GM20000 (cell line): Measurements from ENCODE around the gene MAP3K7.

Experiments used
- DNase-seq: peaks from one replicate; pipeline ENCODE4 v3.0.0; 2012; ENCODE audit warnings: low spot score
- TF ChIP-seq, protein P1 (sequence below): IDR thresholded peaks from 2 replicates; pipeline ENCODE4 v1.5.1; 2012; ENCODE audit warnings: mild to moderate bottlenecking, control low read depth; ENCODE audit errors: extremely low read depth, missing control alignments

Gene MAP3K7

DNA sequence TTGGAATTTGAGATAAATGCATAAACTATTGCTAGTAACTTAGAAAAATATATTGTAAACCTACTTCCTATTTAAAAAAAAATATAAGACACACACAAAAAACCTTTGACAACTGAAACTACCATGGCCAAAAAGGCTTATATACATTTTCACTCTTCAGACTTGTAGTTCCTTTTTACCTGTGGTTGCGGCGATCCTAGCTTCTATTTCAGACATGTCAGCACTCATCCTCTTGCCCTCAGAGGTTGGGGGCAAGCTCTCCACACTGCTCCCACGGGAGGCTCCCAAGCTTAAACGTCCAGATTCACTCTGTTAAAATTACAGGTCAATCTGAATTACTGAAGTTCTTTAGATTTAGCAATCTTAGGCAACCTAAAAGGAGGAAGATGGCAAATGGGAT lies 39.8 kb downstream of the MAP3K7 start:
- TF ChIP-seq, protein P1, sequence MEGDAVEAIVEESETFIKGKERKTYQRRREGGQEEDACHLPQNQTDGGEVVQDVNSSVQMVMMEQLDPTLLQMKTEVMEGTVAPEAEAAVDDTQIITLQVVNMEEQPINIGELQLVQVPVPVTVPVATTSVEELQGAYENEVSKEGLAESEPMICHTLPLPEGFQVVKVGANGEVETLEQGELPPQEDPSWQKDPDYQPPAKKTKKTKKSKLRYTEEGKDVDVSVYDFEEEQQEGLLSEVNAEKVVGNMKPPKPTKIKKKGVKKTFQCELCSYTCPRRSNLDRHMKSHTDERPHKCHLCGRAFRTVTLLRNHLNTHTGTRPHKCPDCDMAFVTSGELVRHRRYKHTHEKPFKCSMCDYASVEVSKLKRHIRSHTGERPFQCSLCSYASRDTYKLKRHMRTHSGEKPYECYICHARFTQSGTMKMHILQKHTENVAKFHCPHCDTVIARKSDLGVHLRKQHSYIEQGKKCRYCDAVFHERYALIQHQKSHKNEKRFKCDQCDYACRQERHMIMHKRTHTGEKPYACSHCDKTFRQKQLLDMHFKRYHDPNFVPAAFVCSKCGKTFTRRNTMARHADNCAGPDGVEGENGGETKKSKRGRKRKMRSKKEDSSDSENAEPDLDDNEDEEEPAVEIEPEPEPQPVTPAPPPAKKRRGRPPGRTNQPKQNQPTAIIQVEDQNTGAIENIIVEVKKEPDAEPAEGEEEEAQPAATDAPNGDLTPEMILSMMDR = no peak
- no peak for DNase-seq

DNA sequence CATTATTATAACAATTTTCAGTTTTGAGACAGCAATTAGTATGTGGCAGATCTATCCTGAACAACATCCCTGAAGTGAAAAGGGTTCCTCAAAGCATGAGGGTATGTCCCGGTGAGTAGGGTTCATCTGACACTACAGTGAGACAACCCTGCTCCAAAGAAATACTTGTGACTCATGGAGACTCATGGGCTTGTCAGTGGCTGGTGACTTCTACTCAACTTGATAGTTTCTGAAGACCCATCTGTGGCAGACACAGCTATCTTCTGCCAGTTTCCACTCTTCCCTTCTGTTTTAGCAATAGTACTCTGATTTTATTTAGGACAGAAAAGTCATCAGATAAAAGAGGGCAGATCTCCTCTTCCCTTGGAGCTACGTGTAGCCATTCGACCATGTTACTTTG lies 41.4 kb downstream of the MAP3K7 start:
- TF ChIP-seq, protein P1 = no peak
- no peak for DNase-seq

DNA sequence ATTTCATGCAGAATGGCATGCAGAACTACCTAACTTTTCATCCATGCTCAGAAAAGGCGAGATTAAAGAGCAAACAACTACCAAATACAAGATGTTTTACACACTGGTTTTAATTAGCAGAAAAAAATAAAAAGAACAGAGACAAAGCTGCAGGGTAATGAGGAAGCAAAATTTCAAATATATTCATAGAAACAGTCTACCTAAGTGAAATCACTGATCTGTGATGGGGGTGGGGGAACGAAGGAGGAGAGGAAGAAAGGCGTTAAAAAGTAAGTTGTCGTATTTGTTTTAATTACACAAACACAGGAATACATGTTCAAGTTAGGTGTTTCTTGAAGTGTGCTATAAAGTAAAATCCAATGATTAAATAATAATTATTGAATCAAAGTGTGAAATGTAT lies 42.1 kb downstream of the MAP3K7 start:
- DNase-seq = no peak
- TF ChIP-seq, protein P1 = no peak

DNA sequence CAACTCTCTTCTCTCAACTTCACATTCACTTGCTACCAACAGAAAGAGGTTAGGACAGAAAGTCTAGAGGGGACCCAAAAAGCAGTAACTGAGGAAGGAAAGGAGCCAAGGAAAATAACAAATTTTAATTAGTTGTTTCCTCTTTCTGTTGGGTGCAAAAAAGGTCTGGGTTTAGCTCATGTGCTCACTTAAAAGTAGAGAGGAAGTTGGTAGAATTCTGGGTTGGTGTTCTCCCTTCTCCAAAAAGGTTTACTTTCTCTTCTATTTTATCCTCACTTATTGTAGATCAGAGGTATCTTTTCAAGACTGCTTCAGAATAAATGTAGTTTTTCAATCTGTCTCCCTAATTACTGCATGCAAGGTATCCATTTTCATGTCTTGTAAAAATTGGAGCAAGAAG lies 42.8 kb downstream of the MAP3K7 start:
- TF ChIP-seq, protein P1 = no peak
- no peak for DNase-seq

DNA sequence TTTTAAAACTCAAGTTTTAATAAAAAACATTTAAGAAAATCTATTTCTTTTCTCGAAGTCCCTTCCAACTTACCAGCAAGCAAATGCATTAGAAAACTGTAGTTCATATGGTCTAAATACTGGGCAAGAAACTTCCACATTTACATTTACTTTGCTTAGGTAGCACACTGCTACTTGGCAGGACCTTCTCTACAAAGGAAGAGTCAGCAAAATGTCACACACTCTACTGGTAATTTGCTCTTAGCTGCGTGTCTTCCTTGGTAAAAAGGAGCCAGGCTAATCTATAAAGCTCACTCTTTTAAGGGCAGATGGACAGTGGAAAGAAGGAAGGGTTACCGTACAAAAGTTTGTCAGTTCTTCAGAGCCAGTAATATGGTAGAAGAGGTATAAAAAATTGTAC lies 45.7 kb downstream of the MAP3K7 start:
- DNase-seq = no peak
- TF ChIP-seq, protein P1 = no peak

DNA sequence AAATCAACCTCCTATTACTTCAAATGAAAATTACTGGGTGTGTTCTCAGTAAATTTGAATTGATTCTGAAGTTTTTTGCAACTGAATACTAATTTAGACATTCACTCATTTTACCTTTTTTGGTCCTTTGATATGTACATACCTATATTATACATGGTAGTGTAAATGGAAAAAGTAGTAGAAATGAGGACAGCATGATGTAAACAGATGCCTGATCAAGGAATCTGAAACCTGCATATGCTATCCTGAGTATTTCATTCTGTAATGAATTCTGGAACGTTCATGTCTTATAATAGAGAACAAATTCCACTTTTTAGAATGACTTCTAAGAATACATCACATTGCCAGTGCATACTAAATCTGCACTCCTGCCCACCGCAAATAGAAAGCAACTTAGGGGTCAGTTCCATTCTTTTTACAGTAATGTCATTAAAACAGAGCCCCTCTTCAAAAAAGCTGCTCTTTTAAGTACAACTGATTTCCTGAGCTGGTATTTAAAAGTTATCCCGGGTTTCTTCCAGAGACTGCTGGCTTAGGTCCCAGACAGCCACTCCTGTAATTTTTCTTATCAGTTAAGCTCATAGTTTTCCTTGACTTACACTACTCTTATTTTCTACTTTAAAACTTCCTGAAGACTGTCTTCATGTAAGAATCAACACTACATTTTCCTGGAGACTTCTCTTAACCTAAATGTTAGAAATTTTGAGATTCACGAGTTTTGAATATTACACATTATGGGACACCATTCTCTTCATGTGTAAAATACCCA lies 48.4 kb downstream of the MAP3K7 start:
- no peak for DNase-seq
- TF ChIP-seq, protein P1 = no peak

DNA sequence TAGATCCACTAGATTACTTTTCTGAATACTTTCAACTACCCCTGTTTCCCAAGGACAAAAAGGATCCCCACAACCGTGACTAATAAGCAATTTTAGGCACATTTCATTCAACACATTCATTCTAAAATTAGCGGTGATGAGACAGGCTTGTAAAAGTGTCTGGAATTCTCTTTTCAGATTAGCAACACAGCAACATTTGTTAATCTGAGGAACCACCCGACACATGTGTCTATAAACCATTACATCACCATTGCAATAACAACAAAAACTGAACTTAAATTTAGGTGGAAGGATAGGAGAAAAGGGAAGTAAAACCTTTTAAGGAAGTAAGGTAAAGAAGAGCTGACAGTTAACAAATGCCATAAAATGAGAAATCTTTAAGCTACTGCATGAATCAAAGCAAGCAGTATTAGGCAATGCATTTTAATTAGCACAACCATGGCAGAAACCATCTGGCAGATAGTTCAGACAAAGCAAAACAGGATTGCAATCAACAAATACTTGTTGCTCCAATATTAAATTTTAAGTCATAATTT lies 49.1 kb downstream of the MAP3K7 start:
- TF ChIP-seq, protein P1 = no peak
- peak; percentile 4 for DNase-seq
